Measurements from ENCODE around the gene NPPB.

The NPPB gene

DNA sequence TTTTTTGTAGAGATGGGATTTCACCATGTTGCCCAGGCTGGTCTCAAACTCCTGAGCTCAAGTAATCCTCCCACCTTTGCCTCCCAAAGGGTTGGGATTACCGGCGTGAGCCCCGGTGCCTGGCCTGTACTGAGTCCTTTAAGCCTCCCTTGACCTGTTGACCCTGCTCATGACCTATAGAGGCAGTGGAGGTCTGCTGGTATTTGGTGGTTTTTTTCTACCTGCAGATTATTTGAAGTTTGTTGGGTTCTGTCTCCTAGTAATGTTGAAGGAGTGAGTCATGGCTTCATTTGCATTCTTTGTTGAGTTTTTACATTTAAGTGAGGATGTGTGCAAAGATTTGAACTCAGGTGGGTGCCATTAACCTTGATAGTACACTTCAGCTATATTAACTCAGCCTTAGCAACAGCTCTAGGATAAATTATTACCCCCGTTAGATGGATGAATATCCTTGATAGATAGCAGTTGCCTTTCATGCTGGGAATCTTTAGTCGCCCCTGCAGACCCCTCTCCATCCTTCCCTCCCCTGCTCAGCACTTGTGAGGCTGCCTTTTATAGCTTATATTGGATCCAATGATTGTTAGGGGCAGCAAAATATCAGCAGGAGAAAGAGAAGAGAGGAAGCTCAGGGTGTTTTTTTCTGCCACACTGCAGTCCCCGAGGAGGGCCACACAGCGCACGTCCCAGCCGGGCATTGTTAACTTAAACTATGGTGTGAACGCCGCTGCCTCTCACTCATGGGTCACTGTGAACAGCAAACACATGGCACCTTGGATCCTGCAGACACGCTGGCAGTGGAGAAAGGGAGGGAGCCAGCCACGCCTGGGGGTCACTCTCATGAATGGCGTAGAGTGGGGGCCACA lies 14.9 kb upstream of the NPPB start:
- TF ChIP-seq GATA2 (IDR thresholded peaks at IDR 0.05; ENCODE audit: low read depth, low read length) (no peak), GATA3 (IDR thresholded peaks at IDR 0.05; ENCODE audit: low read depth, low read length) (no peak)

DNA sequence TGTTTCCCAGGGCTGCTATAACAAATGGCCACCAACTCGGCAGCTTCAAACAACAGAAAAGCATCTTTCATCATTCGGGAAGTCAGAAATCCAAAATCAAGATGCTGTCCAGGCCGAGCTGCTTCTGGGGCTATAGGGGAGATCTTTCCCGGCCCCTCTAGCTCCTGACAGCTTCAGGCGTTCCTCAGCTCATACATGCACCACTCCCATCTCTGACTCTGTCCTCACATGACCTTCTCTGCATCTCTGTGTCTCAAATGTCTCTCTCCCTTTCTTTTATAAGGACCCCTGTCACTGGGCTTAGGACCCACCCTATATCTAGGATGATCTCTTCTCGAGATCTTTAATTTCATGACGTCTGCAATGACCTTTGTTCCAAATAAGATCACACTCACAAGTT lies 13.8 kb upstream of the NPPB start:
- TF ChIP-seq GATA3 (IDR thresholded peaks at IDR 0.05; ENCODE audit: low read depth, low read length) (no peak), GATA2 (IDR thresholded peaks at IDR 0.05; ENCODE audit: low read depth, low read length) (no peak)

DNA sequence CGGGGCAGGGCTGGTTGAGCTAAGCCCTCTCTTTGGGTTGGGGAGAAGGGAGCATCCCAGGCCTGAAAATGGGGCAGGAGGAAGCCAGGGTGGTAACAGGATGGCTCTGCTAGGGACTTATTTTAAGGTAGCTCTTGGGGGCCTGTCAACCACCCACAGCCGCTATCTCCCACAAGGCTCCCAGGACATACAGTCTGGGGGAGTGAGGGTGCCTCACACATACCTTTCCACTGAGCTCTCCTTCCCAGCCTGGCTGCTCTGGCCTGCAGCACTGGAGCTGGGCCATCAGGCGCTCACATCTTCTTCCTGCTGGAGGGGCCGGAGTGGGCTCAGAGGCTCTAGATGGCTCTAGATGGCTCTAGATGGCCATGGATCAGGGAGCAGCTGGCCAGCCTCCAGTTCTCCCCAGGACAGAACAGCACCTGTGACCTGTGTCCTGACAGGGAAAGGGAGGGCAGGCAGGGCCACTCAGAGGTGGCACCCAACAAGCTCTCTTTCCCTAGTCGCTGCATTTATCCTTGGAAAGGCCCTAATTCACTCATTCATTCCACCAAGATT lies 11.0 kb upstream of the NPPB start:
- TF ChIP-seq GATA3 (IDR thresholded peaks at IDR 0.05; ENCODE audit: low read depth, low read length) (no peak), GATA2 (IDR thresholded peaks at IDR 0.05; ENCODE audit: low read depth, low read length) (no peak)

DNA sequence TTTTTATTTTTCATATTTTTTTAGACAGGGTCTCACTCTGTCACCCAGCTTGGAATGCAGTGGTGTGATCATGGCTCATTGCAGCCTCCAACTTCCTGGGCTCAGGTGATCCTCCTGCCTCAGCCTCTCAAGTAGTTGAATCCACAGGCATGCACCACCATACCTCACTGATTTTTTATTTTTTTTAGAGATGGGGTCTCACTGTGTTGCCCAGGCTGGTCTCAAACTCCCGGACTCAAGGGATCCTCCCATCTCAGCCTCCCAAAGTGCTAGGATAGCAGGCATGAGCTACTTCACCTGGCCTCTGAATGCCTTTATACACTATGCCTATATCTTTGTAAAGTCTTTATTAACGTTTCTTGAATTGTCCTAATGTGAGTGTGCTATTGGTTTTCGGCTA lies 10.4 kb upstream of the NPPB start:
- TF ChIP-seq GATA3 (IDR thresholded peaks at IDR 0.05; ENCODE audit: low read depth, low read length) = no peak
- TF ChIP-seq GATA2 (IDR thresholded peaks at IDR 0.05; ENCODE audit: low read depth, low read length) = no peak

- TF ChIP-seq GATA3 (IDR thresholded peaks at IDR 0.05; ENCODE audit: low read depth, low read length) = no peak
Measured at GRCh38 chr1:11868331-11868980, 9.7 kb upstream of the NPPB start.

DNA sequence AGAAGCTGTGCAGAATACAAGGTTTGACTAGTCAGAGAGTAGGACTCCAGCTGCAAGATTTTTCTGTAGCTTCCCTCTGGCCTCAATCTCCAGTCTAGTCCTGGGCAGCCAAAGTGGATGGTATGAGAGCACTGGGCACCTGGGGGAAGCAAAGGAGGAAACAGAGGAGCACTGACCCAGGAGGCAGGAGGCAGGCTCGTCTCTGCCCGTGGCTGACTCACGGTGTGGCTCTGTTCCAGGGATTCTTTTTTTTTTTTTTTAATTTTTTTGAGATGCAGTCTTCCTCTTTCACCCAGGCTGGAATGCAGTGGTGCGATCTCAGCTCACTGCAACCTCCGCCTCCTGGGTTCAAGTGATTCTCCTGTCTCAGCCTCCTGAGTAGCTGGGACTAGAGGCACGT lies 4.1 kb upstream of the NPPB start:
- no peak for TF ChIP-seq GATA3 (IDR thresholded peaks at IDR 0.05; ENCODE audit: low read depth, low read length)
- TF ChIP-seq GATA2 (IDR thresholded peaks at IDR 0.05; ENCODE audit: low read depth, low read length) = no peak

DNA sequence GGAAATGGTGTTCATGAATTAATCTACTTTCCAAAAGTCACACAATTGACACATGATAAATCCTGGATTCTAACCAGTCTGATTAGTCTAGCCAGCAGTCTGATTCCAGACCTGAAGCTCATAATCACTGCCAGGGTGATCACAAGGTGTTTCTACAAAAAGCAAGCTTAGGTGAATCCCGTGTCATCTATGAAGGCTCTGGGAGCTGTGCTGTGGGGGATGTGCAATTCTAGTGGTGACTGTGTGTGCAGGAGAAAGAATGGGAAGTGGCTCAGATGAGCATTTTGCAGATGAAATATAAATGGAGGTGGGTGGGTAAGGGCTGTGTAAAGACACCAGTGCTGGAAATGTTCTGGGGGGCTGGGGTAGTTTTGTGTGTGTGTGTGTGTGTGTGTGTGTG lies 1.8 kb upstream of the NPPB start:
- no peak for TF ChIP-seq GATA3 (IDR thresholded peaks at IDR 0.05; ENCODE audit: low read depth, low read length)

GRCh38 chr1:11860083-11860482 lies 1.3 kb upstream of the NPPB start:
- TF ChIP-seq GATA2 (IDR thresholded peaks at IDR 0.05; ENCODE audit: low read depth, low read length) = no peak; the same call in 1 of the 2 replicates
- no peak for TF ChIP-seq GATA3 (IDR thresholded peaks at IDR 0.05; ENCODE audit: low read depth, low read length)

DNA sequence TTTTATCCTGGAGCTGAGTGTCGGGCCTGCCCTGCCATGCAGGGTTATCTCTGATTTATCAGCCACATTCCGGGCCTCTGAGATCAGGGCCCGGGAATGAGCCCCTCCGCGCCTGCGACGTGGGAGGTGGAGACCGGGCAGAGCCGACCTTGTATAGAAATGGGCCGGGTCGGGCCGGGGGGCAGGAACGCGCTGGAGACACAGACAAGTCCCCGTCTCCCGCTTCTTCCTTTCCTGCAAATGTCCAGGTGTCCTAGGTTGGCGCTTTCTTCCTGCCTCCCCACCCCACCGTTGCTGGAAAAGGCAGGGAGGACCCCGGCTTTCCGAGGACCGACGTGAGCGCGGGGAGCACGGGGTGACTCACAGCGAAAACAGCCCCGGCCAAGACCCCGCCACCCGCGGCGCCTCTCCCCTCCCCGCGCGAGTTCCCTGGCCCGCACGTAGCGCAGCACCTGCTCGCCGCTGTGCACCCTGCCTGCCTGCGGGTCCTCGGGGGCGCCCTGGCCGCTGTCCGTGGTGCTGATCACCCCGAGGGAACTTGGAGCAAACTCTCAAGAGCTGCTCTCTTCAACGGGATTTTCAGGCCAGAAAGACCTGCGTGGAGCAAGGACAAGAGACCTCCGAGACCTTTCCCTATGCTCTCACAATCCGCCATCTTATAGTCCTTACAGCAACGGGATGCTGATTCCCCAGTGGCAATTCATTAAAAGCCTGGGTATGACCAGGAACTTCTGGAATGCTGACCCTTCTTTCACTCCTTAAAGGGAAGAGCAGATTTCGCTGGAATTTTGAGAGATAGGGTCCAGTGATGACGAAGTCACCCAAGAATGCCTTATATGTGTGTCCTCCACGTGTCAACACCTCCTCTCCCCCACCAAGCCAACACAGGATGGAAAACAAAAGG lies 475 bp upstream of the NPPB start:
- 0 out of 2 replicates have a peak, but pooled peaks have one; percentile 46 for TF ChIP-seq GATA2 (IDR thresholded peaks at IDR 0.05; ENCODE audit: low read depth, low read length)
- no peak for TF ChIP-seq GATA3 (IDR thresholded peaks at IDR 0.05; ENCODE audit: low read depth, low read length)

- TF ChIP-seq GATA3 (IDR thresholded peaks at IDR 0.05; ENCODE audit: low read depth, low read length) (no peak), GATA2 (IDR thresholded peaks at IDR 0.05; ENCODE audit: low read depth, low read length) (no peak)
Measured at GRCh38 chr1:11858158-11858557, 587 bp downstream of the NPPB start.

DNA sequence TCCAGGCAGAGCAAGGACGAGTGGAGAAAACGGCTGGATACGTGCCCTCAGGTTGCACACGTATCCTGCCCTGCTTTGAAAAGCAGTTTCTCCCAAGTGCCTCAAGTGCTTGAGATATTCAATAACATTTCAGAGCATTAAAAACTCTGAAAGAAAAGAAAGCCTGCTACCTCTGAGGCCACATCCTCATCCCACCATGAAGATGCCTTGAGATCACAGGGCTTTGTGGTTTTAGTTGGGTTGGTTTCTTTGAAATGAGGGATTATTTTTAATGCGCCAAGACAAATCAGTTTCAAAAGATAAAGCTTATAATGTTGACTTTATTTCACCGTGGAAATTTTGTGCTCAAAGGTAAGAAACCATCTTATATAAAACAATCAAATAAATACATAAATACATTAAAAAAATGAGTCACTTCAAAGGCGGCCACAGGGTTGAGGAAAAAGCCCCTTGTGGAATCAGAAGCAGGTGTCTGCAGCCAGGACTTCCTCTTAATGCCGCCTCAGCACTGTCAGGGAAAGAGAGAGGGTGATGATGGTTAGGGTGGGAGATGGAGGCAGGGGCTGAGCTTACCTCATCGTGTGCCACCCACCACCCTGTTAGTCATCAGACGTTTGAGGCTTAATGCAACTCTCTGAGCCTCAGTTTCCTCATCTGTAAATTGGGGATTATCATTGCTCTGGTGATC lies 1.4 kb downstream of the NPPB start:
- TF ChIP-seq GATA3 (IDR thresholded peaks at IDR 0.05; ENCODE audit: low read depth, low read length) (no peak), GATA2 (IDR thresholded peaks at IDR 0.05; ENCODE audit: low read depth, low read length) (no peak)

DNA sequence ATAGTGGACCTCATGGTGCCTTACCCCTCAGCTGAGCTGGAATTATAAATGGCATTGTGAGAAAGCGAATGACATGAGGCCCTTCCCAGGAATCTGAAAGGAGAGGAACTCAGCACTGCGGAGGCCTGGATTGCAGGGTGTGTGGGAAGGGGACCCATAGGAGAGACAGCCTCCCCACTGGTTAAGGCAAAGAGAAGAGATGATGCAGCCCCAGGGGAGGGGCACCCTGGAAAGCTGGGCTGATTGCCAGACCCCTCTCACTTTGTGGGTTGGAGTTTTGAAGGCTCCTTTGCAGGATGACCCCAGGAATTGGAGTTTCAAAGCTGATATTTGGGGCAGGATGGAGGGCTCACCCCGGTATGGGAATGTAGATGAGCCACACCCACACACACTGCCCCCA lies 2.0 kb downstream of the NPPB start:
- TF ChIP-seq GATA2 (IDR thresholded peaks at IDR 0.05; ENCODE audit: low read depth, low read length) = no peak
- TF ChIP-seq GATA3 (IDR thresholded peaks at IDR 0.05; ENCODE audit: low read depth, low read length) = no peak

DNA sequence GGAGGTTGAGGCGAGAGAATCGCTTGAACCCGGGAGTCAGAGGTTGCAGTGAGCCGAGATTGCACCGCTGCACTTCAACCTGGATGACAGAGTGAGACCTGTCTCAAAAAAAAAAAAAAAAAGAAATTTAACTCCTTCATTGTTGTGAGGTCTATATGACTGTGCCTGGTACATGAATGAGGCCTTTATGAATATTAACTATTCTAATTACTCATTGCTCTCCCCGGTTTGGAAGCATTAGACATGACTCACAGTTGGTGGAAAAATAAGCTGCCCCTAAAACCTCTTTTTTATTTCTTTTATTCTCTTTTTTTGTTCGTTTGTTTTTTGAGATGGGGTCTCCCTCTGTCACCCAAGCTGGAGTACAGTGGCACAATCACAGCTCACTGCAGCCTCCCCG lies 3.3 kb downstream of the NPPB start:
- no peak for TF ChIP-seq GATA3 (IDR thresholded peaks at IDR 0.05; ENCODE audit: low read depth, low read length)
- TF ChIP-seq GATA2 (IDR thresholded peaks at IDR 0.05; ENCODE audit: low read depth, low read length) = no peak
